HG03460 (cell line): Measurements from ENCODE around the gene PTPRD.
"Not testable (repeated sequence)": the region's sequence is repeated elsewhere in the genome, so short reads cannot be mapped to it uniquely, and the experiment has no call there.

Experiments
- ATAC-seq: cut with Tn5 transposase; IDR thresholded peaks from one replicate; pipeline ENCODE4 v1.9.1; 2021; ENCODE audit not compliant: unreplicated experiment

The PTPRD gene

GRCh38 chr9:9552665-9553064 lies 1060.1 kb downstream of the PTPRD start:
- ATAC-seq = no peak

GRCh38 chr9:9538766-9539165 lies 1074.0 kb downstream of the PTPRD start:
- ATAC-seq = no peak

DNA sequence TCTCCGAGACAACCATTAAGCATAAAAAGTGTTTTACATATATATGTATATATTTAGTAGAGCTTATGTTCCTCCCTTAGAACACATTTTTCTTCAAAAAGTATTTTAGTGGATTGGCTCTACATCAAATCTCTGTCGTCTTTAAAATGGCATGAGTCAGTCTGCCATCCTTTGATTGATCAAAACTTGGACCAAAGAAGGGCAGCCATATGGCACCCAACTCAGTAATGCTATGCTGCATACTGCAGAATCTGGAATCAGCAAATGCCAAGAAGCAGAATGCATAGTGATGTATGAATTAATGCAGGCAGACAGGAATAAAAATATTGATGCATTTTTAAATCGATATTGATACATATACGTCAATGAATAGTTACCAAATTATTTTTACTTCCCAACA lies 1074.4 kb downstream of the PTPRD start:
- no peak for ATAC-seq

GRCh38 chr9:9536523-9536922 lies 1076.3 kb downstream of the PTPRD start:
- no peak for ATAC-seq

- no peak for ATAC-seq
Measured at GRCh38 chr9:9523476-9524139, 1089.2 kb downstream of the PTPRD start.

DNA sequence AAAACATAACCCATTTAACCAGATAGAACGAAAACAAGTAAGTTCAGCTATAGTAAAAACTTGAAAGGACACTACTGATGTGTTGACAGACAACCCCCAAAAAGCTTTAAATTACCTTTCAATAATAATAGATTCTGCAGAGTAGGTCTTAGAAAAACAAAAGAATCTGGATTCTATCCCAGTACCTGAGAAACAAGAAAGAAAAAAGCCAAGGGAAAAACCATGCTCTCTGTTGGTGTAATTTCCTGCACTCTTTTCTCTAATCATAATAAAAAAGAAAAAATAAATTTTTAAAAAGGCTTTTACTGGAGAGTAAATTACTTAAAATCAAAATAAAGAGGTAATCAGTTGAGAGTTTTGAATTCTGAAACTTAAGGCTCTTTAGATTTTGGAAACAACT lies 1090.4 kb downstream of the PTPRD start:
- ATAC-seq = no peak

- ATAC-seq = no peak
Measured at GRCh38 chr9:9521033-9521779, 1091.6 kb downstream of the PTPRD start.

GRCh38 chr9:9504869-9505268 lies 1107.9 kb downstream of the PTPRD start:
- ATAC-seq = no peak

- ATAC-seq = no peak
Measured at GRCh38 chr9:9499546-9499945, 1113.3 kb downstream of the PTPRD start.

- no peak for ATAC-seq
Measured at GRCh38 chr9:9498846-9499245, 1114.0 kb downstream of the PTPRD start.

DNA sequence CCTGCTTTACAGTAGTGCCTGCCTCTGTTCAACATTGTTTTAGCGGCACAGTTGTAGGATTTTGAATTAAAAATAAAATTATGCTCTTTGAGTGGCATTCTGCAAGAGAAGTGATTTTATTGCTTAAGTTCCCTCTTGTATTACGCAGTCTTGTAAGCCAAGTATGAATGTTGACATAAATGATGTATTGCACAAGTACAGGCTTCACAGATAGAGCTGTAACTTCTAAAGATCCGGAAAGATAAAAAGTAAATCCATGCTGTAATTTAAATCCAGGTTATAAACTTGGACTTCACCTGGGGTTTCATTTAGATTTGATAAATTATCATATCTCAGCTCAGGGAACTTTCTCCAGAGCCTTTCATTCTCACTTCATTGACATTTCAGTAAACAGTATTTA lies 1114.7 kb downstream of the PTPRD start:
- ATAC-seq = no peak

GRCh38 chr9:9494336-9494735 lies 1118.5 kb downstream of the PTPRD start:
- ATAC-seq = no peak

DNA sequence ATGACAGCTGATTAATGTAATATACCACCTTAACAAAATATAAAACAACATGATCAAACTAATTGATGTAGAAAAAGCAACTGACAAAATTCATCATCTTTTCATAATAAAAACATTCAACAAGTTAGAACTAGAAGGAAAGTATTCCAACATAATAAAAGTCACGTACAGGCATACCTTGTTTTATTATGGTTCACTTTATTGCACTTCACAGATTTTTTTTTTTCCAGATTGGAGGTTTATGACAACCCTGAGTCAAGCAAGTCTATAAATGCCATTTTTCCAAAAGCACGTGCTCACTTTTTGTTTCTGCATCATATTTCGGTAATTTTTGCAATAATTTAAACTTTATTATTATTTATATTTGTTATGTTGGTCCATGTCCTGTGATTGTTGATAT lies 1120.3 kb downstream of the PTPRD start:
- ATAC-seq = no peak

GRCh38 chr9:9489183-9489582 lies 1123.6 kb downstream of the PTPRD start:
- no peak for ATAC-seq

DNA sequence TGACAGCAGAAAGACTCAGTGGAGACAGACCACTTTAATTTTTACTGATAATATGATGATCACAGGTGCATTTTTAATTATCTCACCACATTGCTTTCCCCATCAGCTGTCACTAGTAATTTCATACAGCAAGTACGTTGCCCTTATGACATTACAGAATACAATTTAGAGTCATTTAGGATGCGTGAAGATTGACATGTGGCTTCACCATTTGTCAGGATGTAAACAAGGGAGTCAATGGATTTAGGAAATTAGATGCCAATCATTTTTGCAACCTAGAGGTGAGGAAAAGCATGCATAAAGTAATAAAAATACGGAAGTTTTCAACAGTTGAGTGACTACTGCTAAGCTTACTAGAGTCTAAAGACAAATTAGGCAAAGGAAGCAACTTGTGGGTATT lies 1129.6 kb downstream of the PTPRD start:
- no peak for ATAC-seq

DNA sequence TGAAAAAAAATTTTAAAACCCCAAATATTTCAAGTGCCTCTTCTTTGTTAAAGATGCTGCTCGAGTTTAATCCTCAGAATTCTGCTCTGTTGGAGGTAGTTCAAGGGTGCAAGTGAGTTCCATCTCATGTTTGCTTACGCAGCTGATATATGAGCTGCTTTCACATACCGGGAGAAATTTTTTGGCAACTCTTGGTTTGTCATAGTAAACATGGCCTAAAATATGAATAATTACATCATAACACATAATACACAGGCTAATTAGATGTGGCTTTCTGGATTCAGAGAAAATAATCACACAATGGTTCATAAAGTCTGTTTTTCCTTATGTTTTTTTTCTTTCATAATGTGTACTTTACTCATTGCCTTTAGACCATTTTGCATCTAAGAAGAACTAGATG lies 1134.1 kb downstream of the PTPRD start:
- ATAC-seq = no peak

DNA sequence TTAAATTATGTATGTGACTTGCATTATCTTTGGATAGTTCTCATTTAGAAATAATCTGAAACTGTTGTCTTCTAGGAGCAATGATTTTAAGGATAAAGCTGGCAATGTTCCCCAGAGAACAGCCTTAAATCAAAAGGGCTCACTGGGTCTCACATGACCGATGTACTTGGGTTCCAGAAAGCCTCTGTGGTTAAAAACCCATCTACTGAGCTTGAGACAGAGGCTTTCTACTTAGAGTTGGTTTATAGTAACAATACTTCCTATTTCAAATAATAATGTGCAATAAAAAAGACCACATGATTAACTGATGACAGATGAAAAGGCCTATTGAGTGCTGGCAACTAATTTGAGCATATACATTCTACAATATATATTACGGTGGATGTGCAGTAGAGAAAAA lies 1143.5 kb downstream of the PTPRD start:
- ATAC-seq = no peak

- ATAC-seq = not testable (repeated sequence)
Measured at GRCh38 chr9:9441874-9442273, 1170.9 kb downstream of the PTPRD start.

DNA sequence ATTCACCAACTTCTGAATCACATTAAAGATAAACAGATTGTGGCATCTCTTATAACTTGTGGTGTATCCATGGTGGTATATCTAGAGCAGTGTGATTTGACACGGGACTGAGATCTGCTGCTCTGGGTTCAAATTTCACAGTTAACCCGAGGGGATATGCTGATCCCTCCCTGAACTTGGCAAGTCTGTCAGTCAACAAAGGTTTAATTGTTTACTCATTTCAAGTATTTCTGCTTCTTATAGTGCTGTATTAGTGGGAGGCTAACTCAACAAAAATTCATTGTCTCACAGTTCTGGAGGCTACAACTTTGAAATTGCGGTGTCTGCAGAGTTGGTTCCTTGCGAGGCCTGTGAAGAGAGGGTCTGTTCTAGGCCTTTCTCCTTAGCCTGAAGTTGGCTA lies 1175.2 kb downstream of the PTPRD start:
- no peak for ATAC-seq

GRCh38 chr9:9426454-9426853 lies 1186.3 kb downstream of the PTPRD start:
- not testable (repeated sequence) for ATAC-seq

- no peak for ATAC-seq
Measured at GRCh38 chr9:9412241-9412640, 1200.6 kb downstream of the PTPRD start.

DNA sequence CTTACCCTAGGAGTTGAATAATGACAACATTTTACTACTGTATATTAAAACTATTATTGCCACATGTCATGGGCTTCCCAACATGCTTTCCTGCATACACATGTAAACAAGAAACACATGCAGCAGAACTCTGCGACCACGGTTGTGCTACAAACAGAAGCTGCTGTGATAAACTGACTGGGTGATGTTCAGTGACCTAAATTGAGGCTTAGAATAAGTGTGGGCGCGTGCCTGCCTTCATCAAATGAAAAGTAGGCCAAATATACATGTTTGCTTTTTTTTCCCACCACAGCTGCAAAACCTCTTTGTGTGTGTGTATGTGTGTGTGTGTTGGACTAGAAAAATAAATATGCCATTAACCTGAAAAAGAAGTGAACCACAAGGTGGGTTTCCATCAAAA lies 1202.1 kb downstream of the PTPRD start:
- no peak for ATAC-seq

GRCh38 chr9:9399982-9400381 lies 1212.8 kb downstream of the PTPRD start:
- ATAC-seq = no peak
